Endodermal cell (in vitro differentiated cells): ENCODE measurements around the gene TNS3. TPM values are rescaled to one million over a fixed set of nuclear protein-coding genes. Genes with fewer than 3 reads are reported as not detected.

Source experiments
- DNase-seq: peaks from one replicate; pipeline ENCODE4 v3.0.0-alpha.2; 2017
- H3K27ac ChIP-seq: 2 replicates; pipeline ENCODE4 v1.5.1; 2013; ENCODE audit warnings: mild to moderate bottlenecking, low read depth, low read length, moderate library complexity
- H3K27me3 ChIP-seq: 2 replicates; pipeline ENCODE4 v1.6.1; 2013; ENCODE audit warnings: mild to moderate bottlenecking, low read length, moderate library complexity; ENCODE audit not compliant: insufficient read depth, control insufficient read depth, poor library complexity, severe bottlenecking
- H3K36me3 ChIP-seq: 2 replicates; pipeline ENCODE4 v1.7.0; 2013; ENCODE audit warnings: mild to moderate bottlenecking, low read length, moderate library complexity; ENCODE audit not compliant: control insufficient read depth, insufficient read depth
- H3K4me1 ChIP-seq: one replicate; pipeline ENCODE4 v1.7.0; 2013; ENCODE audit warnings: low read length; ENCODE audit not compliant: control insufficient read depth, insufficient read depth
- H3K4me3 ChIP-seq: 2 replicates; pipeline ENCODE4 v1.5.1; 2013; ENCODE audit warnings: mild to moderate bottlenecking, low read length, moderate library complexity
- H3K9ac ChIP-seq: 2 replicates; pipeline ENCODE4 v1.6.1; 2013; ENCODE audit warnings: mild to moderate bottlenecking, low read length, moderate library complexity; ENCODE audit not compliant: poor library complexity, severe bottlenecking; ENCODE audit errors: extremely low read depth
- H3K9me3 ChIP-seq: 2 replicates; pipeline ENCODE4 v1.6.1; 2013; ENCODE audit warnings: mild to moderate bottlenecking, low read length, moderate library complexity; ENCODE audit not compliant: control insufficient read depth
- H3K27ac Mint-ChIP-seq: 2 replicates; pipeline ENCODE4 v1.8.0; 2020; ENCODE audit warnings: mixed read lengths
- H3K27me3 Mint-ChIP-seq: 2 replicates; pipeline ENCODE4 v1.8.0; 2021; ENCODE audit warnings: mild to moderate bottlenecking, mixed read lengths; ENCODE audit not compliant: insufficient read depth
- H3K36me3 Mint-ChIP-seq: 2 replicates; pipeline ENCODE4 v1.8.0; 2020; ENCODE audit warnings: low read depth, mixed read lengths
- H3K4me1 Mint-ChIP-seq: 2 replicates; pipeline ENCODE4 v1.8.0; 2020; ENCODE audit warnings: mixed read lengths
- H3K4me3 Mint-ChIP-seq: 2 replicates; pipeline ENCODE4 v1.8.0; 2020; ENCODE audit warnings: mild to moderate bottlenecking, moderate library complexity, mixed read lengths
- H3K9me3 Mint-ChIP-seq: 2 replicates; pipeline ENCODE4 v1.8.0; 2020; ENCODE audit warnings: mild to moderate bottlenecking, mixed read lengths
- WGBS, 2 experiments: methylation state at CpG; one replicate each; pipeline versions ENCODE4 v1.1.5 to v1.1.7; 2013; ENCODE audit warnings: missing lambda C conversion rate in 2 of 2, mixed read lengths in 1 of 2; ENCODE audit not compliant: insufficient coverage in 1 of 2, insufficient read length in 1 of 2; 5-methylcytosine and 5-hydroxymethylcytosine counted together
- total RNA-seq, 2 donors: library from RNA; stranded (reverse); fragmentation: NEBNext Ultra II Directional in 1 of 2; extraction: Animal tissue kit (Norgen Biotek cat#: 25700) in 1 of 2; gene quantifications; 2 replicates in 1 of 2; 3 replicates in 1 of 2; pipeline ENCODE4 v1.2.1, GENCODE V29; 2021
- TF ChIP-seq, protein P1 (sequence below): fragments of 200-600 bp; sonication (generic); conservative IDR thresholded peaks from 2 replicates; pipeline ENCODE4 v1.5.0; 2021; ENCODE audit warnings: antibody characterized with exemption, mild to moderate bottlenecking

The TNS3 gene
- total RNA-seq, 2 donors from 2014 or later, result 33.8 to 38.5 TPM

DNA sequence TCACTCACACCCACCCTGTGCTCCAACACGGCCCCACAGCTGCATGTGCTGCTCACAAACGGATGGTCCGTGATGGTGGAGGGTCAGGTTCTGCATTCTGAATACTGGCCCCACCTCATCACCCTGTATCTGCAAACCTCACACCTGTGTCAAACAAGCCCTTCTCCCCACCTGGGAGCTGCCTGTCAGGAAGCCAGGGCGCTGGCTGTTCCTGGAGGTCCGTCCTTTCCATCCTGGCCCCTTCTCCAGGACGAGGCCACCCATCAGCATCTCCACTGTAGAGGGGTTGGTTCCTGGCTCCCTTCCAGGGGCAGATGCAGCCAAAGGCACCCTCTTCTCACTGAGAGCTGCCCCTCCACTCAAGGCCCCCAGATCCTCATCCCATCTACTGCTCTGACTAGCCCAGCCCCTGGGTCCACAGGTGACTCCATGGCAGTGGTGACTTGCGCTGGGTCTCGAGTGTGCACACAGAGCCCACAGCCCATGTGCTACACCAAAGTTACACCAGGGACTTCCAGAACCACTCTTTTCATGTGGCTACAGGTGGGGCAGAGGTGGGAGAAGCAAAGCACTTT lies 229.4 kb downstream of the TNS3 start:
- peaks cover 54% of the 10 kb centered on the region for H3K4me1 Mint-ChIP-seq
- Histone ChIP-seq H3K9ac (no peak overlapping the region), H3K4me1 (peaks cover 33% of the 10 kb centered on the region), H3K9me3 (no peaks in the 10 kb centered on the region), H3K27ac (no peak overlapping the region), H3K4me3 (no peak overlapping the region), H3K27me3 (no peaks in the 10 kb centered on the region), H3K36me3 (peaks cover 8% of the 10 kb centered on the region)
- H3K9me3 Mint-ChIP-seq, result no peaks in the 10 kb centered on the region
- H3K4me3 Mint-ChIP-seq, result no peak overlapping the region
- H3K27me3 Mint-ChIP-seq, result no peaks in the 10 kb centered on the region
- WGBS, 2 experiments, result 93 to 97% methylated on average over 5 to 8 of the region's 8 CpGs
- H3K27ac Mint-ChIP-seq, result no peak overlapping the region
- H3K36me3 Mint-ChIP-seq, result no peaks in the 10 kb centered on the region
- TF ChIP-seq, protein P1, sequence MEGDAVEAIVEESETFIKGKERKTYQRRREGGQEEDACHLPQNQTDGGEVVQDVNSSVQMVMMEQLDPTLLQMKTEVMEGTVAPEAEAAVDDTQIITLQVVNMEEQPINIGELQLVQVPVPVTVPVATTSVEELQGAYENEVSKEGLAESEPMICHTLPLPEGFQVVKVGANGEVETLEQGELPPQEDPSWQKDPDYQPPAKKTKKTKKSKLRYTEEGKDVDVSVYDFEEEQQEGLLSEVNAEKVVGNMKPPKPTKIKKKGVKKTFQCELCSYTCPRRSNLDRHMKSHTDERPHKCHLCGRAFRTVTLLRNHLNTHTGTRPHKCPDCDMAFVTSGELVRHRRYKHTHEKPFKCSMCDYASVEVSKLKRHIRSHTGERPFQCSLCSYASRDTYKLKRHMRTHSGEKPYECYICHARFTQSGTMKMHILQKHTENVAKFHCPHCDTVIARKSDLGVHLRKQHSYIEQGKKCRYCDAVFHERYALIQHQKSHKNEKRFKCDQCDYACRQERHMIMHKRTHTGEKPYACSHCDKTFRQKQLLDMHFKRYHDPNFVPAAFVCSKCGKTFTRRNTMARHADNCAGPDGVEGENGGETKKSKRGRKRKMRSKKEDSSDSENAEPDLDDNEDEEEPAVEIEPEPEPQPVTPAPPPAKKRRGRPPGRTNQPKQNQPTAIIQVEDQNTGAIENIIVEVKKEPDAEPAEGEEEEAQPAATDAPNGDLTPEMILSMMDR, result no peak
- DNase-seq, result no peak

- Histone ChIP-seq H3K36me3 (peaks cover 8% of the 10 kb centered on the region), H3K27ac (peak overlapping the region; percentile 13), H3K9ac (no peak overlapping the region), H3K4me1 (peaks cover 33% of the 10 kb centered on the region), H3K27me3 (no peaks in the 10 kb centered on the region), H3K4me3 (no peak overlapping the region), H3K9me3 (no peaks in the 10 kb centered on the region)
- TF ChIP-seq, protein P1, result peak; percentile 64
- H3K4me3 Mint-ChIP-seq, result no peak overlapping the region
- no peak overlapping the region for H3K27ac Mint-ChIP-seq
- H3K36me3 Mint-ChIP-seq, result no peaks in the 10 kb centered on the region
- H3K4me1 Mint-ChIP-seq, result peaks cover 49% of the 10 kb centered on the region
- no peaks in the 10 kb centered on the region for H3K9me3 Mint-ChIP-seq
- no peaks in the 10 kb centered on the region for H3K27me3 Mint-ChIP-seq
- WGBS, 2 experiments, result 89 to 92% methylated on average over 20 of the region's 20 CpGs
- DNase-seq, result peak; percentile 54
These were observed 230.4 kb downstream of the TNS3 start for GRCh38 chr7:47351233-47352154.

- 74 to 96% methylated on average over 4 to 5 of the region's 5 CpGs for WGBS, 2 experiments
These were observed 231.5 kb downstream of the TNS3 start for GRCh38 chr7:47350425-47350824.

More at GRCh38 chr7:47350425-47350824, 231.5 kb downstream of the TNS3 start:
- H3K4me3 ChIP-seq, result no peak overlapping the region
- H3K27me3 ChIP-seq, result no peaks in the 10 kb centered on the region
- no peaks in the 10 kb centered on the region for H3K9me3 ChIP-seq
- peaks cover 8% of the 10 kb centered on the region for H3K36me3 ChIP-seq
- Mint-ChIP-seq H3K4me1 (peaks cover 39% of the 10 kb centered on the region), H3K27ac (no peak overlapping the region), H3K9me3 (no peaks in the 10 kb centered on the region), H3K4me3 (no peak overlapping the region), H3K27me3 (no peaks in the 10 kb centered on the region), H3K36me3 (no peaks in the 10 kb centered on the region)
- no peak overlapping the region for H3K9ac ChIP-seq
- no peak overlapping the region for H3K27ac ChIP-seq
- H3K4me1 ChIP-seq, result peaks cover 28% of the 10 kb centered on the region
- TF ChIP-seq, protein P1, result no peak
- DNase-seq, result peak; percentile 38
